Activated CD8-positive, alpha-beta T cell treated with anti-CD3 and anti-CD28 coated beads for 36 hours (primary cell): ENCODE results near the gene EGR4. TPM values are rescaled to one million over a fixed set of nuclear protein-coding genes. Genes with fewer than 3 reads are reported as not detected.
A peak's percentile ranks its signal among the peaks of the same experiment; 100 is the strongest.

ENCODE experiments used
- ATAC-seq: fragments of 200-7000 bp; cut with Tn5 transposase; one replicate; pipeline ENCODE4 v1.10.0; 2021; ENCODE audit warnings: mild to moderate bottlenecking, moderate library complexity
- CTCF ChIA-PET: fragments of 350-600 bp; sonication (Branson Sonifier 250); formaldehyde crosslinking; loops from one replicate; lab custom pipeline; 2021; ENCODE audit warnings: antibody characterized with exemption; lab: Charles Lee
- POLR2A ChIA-PET: fragments of 350-600 bp; sonication (Branson Sonifier 250); formaldehyde crosslinking; loops from one replicate; lab custom pipeline; 2021; ENCODE audit warnings: antibody characterized with exemption; lab: Charles Lee
- DNase-seq: peaks from one replicate; pipeline ENCODE4 v3.0.0-alpha.2; 2020
- H3K27ac Mint-ChIP-seq: one replicate; pipeline ENCODE4 v1.8.0; 2021; ENCODE audit warnings: mild to moderate bottlenecking, mixed read lengths
- H3K27me3 Mint-ChIP-seq: one replicate; pipeline ENCODE4 v1.8.0; 2021; ENCODE audit warnings: mixed read lengths
- H3K36me3 Mint-ChIP-seq: one replicate; pipeline ENCODE4 v1.8.0; 2021; ENCODE audit warnings: low read depth, mixed read lengths
- H3K4me1 Mint-ChIP-seq: one replicate; pipeline ENCODE4 v1.8.0; 2021; ENCODE audit warnings: low read depth, mixed read lengths
- H3K4me3 Mint-ChIP-seq: one replicate; pipeline ENCODE4 v1.8.0; 2021; ENCODE audit warnings: mild to moderate bottlenecking, moderate library complexity, mixed read lengths
- H3K9me3 Mint-ChIP-seq: one replicate; pipeline ENCODE4 v1.8.0; 2021; ENCODE audit warnings: mixed read lengths
- CTCF ChIP-seq: fragments of 200-600 bp; IDR thresholded peaks from one replicate; pipeline ENCODE4 v1.8.0; 2022; ENCODE audit warnings: antibody characterized with exemption, mild to moderate bottlenecking
- intact Hi-C: fragments of 100-400 bp; cut with micrococcal nuclease; formaldehyde crosslinking; loops from one replicate; pipeline ENCODE4 v1.10.0; 2022
- total RNA-seq, 2 experiments: library from RNA; stranded (reverse); gene quantifications; one replicate each; pipeline ENCODE4 v1.2.3, GENCODE V29; 2021

The EGR4 gene
- under 1 TPM; 0.11 to 0.29 TPM for total RNA-seq

GRCh38 chr2:73293534-73294171, at the start of gene EGR4:
Gene EGR4, minus strand, starts transcription at chr2:73293548. Its CDS starts 231 bp downstream, at chr2:73293317.
- H3K9me3 Mint-ChIP-seq: no peaks in the 10 kb centered on the region
- ATAC-seq: peak; percentile 93
- peak within 1 kb of the TSS; percentile 70 for H3K4me3 Mint-ChIP-seq
- DNase-seq: peak; percentile 95
- H3K27ac Mint-ChIP-seq: no peak within 1 kb of the TSS
- POLR2A ChIA-PET: interaction anchor here (0.6 to 1.1 kb wide), 3 partner anchors 12 to 294 kb away, joined by 3 to 4 read pairs (median 3); no protein-coding TSS in a partner anchor
- intact Hi-C loops: loop anchor here (5.0 kb wide), 1 partner anchor 61 kb away; the partner anchor contains the start of genes CCT7 and PRADC1
- peaks cover 11% of the 10 kb centered on the region for H3K4me1 Mint-ChIP-seq
- no peaks in the 10 kb centered on the region for H3K36me3 Mint-ChIP-seq
- CTCF ChIA-PET: interaction anchor here (0.7 to 1.6 kb wide), 4 partner anchors 8 to 92 kb away, joined by 3 to 4 read pairs (median 3); partner anchors contain the start of gene ALMS1
- H3K27me3 Mint-ChIP-seq: peaks cover 63% of the 10 kb centered on the region
- TF ChIP-seq CTCF: no peak

GRCh38 chr2:73341039-73341438, 47.7 kb upstream of the EGR4 start:
- H3K4me3 Mint-ChIP-seq: no peak overlapping the region
- no peaks in the 10 kb centered on the region for H3K27me3 Mint-ChIP-seq
- ChIA-PET POLR2A (no interaction called here), CTCF (no interaction called here)
- ATAC-seq: no peak
- H3K9me3 Mint-ChIP-seq: no peaks in the 10 kb centered on the region
- no peak for DNase-seq
- peaks cover 3% of the 10 kb centered on the region for H3K4me1 Mint-ChIP-seq
- H3K36me3 Mint-ChIP-seq: no peaks in the 10 kb centered on the region
- H3K27ac Mint-ChIP-seq: no peak overlapping the region
- TF ChIP-seq CTCF: no peak
- intact Hi-C loops: no loop called here

GRCh38 chr2:73339201-73339600, 45.9 kb upstream of the EGR4 start:
- Mint-ChIP-seq H3K27ac (no peak overlapping the region), H3K27me3 (no peaks in the 10 kb centered on the region), H3K4me1 (peaks cover 3% of the 10 kb centered on the region), H3K36me3 (no peaks in the 10 kb centered on the region), H3K9me3 (peaks cover 4% of the 10 kb centered on the region), H3K4me3 (no peak overlapping the region)
- no peak for ATAC-seq
- ChIA-PET POLR2A (interaction anchor here (0.8 kb wide), 1 partner anchor 13 kb away, joined by 3 read pairs; no protein-coding TSS in a partner anchor), CTCF (no interaction called here)
- DNase-seq: no peak
- no peak for TF ChIP-seq CTCF
- intact Hi-C loops: no loop called here

GRCh38 chr2:73337828-73338227, 44.5 kb upstream of the EGR4 start:
- intact Hi-C loops: no loop called here

More at GRCh38 chr2:73337828-73338227, 44.5 kb upstream of the EGR4 start:
- Mint-ChIP-seq H3K27me3 (no peaks in the 10 kb centered on the region), H3K9me3 (peaks cover 10% of the 10 kb centered on the region), H3K4me1 (peaks cover 3% of the 10 kb centered on the region), H3K27ac (no peak overlapping the region), H3K36me3 (no peaks in the 10 kb centered on the region), H3K4me3 (no peak overlapping the region)
- ATAC-seq (no peak), DNase-seq (no peak)
- ChIA-PET POLR2A (no interaction called here), CTCF (no interaction called here)
- TF ChIP-seq CTCF: no peak
